H9 (cell line): ENCODE measurements around the gene MED12. TPM values are rescaled to one million over a fixed set of nuclear protein-coding genes. Genes with fewer than 3 reads are reported as not detected.

ENCODE experiments used
- DNase-seq: peaks from one replicate; pipeline ENCODE4 v3.0.0-alpha.2; 2017
- H2AFZ ChIP-seq: one replicate; pipeline ENCODE4 v1.6.1; 2013; ENCODE audit warnings: mild to moderate bottlenecking, low read length, control low read depth, moderate library complexity
- H2AK5ac ChIP-seq: 2 replicates; pipeline ENCODE4 v1.6.1; 2013; ENCODE audit warnings: low read length, control low read depth, mixed read lengths; ENCODE audit not compliant: insufficient read length
- H2BK120ac ChIP-seq: one replicate; pipeline ENCODE4 v1.6.1; 2013; ENCODE audit warnings: low read depth, mild to moderate bottlenecking, low read length, control low read depth, inconsistent platforms; ENCODE audit not compliant: poor library complexity, severe bottlenecking
- H2BK12ac ChIP-seq: 2 replicates; pipeline ENCODE4 v1.6.1; 2013; ENCODE audit warnings: low read length, control low read depth, mixed read lengths, low read depth; ENCODE audit not compliant: insufficient read length
- H2BK15ac ChIP-seq: 2 replicates; pipeline ENCODE4 v1.6.1; 2013; ENCODE audit warnings: low read depth, low read length, control low read depth
- H2BK20ac ChIP-seq: one replicate; pipeline ENCODE4 v1.6.1; 2013; ENCODE audit warnings: low read depth, mild to moderate bottlenecking, low read length, control low read depth, inconsistent platforms; ENCODE audit not compliant: poor library complexity, severe bottlenecking
- H2BK5ac ChIP-seq: 2 replicates; pipeline ENCODE4 v1.6.1; 2013; ENCODE audit warnings: low read length, control low read depth, mixed read lengths; ENCODE audit not compliant: insufficient read length
- H3K14ac ChIP-seq: 2 replicates; pipeline ENCODE4 v1.6.1; 2013; ENCODE audit warnings: low read length, control low read depth; ENCODE audit not compliant: insufficient read depth
- H3K18ac ChIP-seq: 2 replicates; pipeline ENCODE4 v1.6.1; 2013; ENCODE audit warnings: low read depth, mild to moderate bottlenecking, mixed read lengths, low read length, control low read depth; ENCODE audit not compliant: insufficient read length
- H3K23ac ChIP-seq: 2 replicates; pipeline ENCODE4 v1.6.1; 2013; ENCODE audit warnings: low read length, control low read depth, mixed read lengths, low read depth; ENCODE audit not compliant: insufficient read length
- H3K23me2 ChIP-seq: 2 replicates; pipeline ENCODE4 v1.6.1; 2013; ENCODE audit warnings: low read depth, mild to moderate bottlenecking, mixed read lengths, low read length, control low read depth; ENCODE audit not compliant: insufficient read length, poor library complexity, severe bottlenecking
- H3K27ac ChIP-seq: 2 replicates; pipeline ENCODE4 v1.5.1; 2013; ENCODE audit warnings: low read length, control low read depth, mixed read lengths, low read depth; ENCODE audit not compliant: insufficient read length
- H3K27me3 ChIP-seq: 2 replicates; pipeline ENCODE4 v1.6.1; 2013; ENCODE audit warnings: low read length, control low read depth, inconsistent platforms; ENCODE audit not compliant: insufficient read depth
- H3K4ac ChIP-seq: 2 replicates; pipeline ENCODE4 v1.6.1; 2013; ENCODE audit warnings: low read depth, mild to moderate bottlenecking, control low read depth, inconsistent platforms, low read length, moderate library complexity
- H3K4me1 ChIP-seq: 2 replicates; pipeline ENCODE4 v1.6.1; 2013; ENCODE audit warnings: low read length, control low read depth, inconsistent platforms; ENCODE audit not compliant: insufficient read depth
- H3K4me2 ChIP-seq: 2 replicates; pipeline ENCODE4 v1.6.1; 2013; ENCODE audit warnings: low read length, control low read depth, mixed read lengths; ENCODE audit not compliant: insufficient read length, insufficient read depth
- H3K56ac ChIP-seq: 2 replicates; pipeline ENCODE4 v1.6.1; 2013; ENCODE audit warnings: low read depth, mild to moderate bottlenecking, mixed read lengths, low read length, control low read depth; ENCODE audit not compliant: insufficient read length
- H3K79me1 ChIP-seq: 2 replicates; pipeline ENCODE4 v1.6.1; 2013; ENCODE audit warnings: low read depth, mild to moderate bottlenecking, moderate library complexity, low read length, control low read depth, inconsistent platforms; ENCODE audit not compliant: insufficient read depth, poor library complexity, severe bottlenecking
- H3K79me2 ChIP-seq: 2 replicates; pipeline ENCODE4 v1.6.1; 2013; ENCODE audit warnings: low read length, control low read depth, inconsistent platforms; ENCODE audit not compliant: insufficient read depth
- H3K9ac ChIP-seq: 2 replicates; pipeline ENCODE4 v1.6.1; 2013; ENCODE audit warnings: low read length, control low read depth, mixed read lengths; ENCODE audit not compliant: insufficient read length; ENCODE audit errors: extremely low read depth
- H3K9me3 ChIP-seq: one replicate; pipeline ENCODE4 v1.6.1; 2013; ENCODE audit warnings: low read depth, low read length, inconsistent platforms; ENCODE audit not compliant: control insufficient read depth
- H3T11ph ChIP-seq: one replicate; pipeline ENCODE4 v1.6.1; 2013; ENCODE audit warnings: mild to moderate bottlenecking, low read length, control low read depth, inconsistent platforms
- H4K20me1 ChIP-seq: one replicate; pipeline ENCODE4 v1.6.1; 2013; ENCODE audit not compliant: control insufficient read depth, insufficient read length, insufficient read depth
- H4K5ac ChIP-seq: 2 replicates; pipeline ENCODE4 v1.6.1; 2013; ENCODE audit warnings: low read depth, mild to moderate bottlenecking, mixed read lengths, low read length, control low read depth; ENCODE audit not compliant: insufficient read length
- H4K8ac ChIP-seq: replicated peaks from 2 replicates; pipeline ENCODE4 v1.6.1; 2013; ENCODE audit warnings: low read length, control low read depth, mixed read lengths, low read depth; ENCODE audit not compliant: insufficient read length
- H4K91ac ChIP-seq: 2 replicates; pipeline ENCODE4 v1.6.1; 2013; ENCODE audit warnings: low read depth, mild to moderate bottlenecking, moderate library complexity, mixed read lengths, low read length, control low read depth; ENCODE audit not compliant: insufficient read length
- H3K27ac Mint-ChIP-seq, 3 experiments: 2 replicates in 2 of 3; 3 replicates in 1 of 3; pipeline ENCODE4 v1.8.0; 2020 to 2021; ENCODE audit warnings: mixed read lengths in 3 of 3, mild to moderate bottlenecking in 1 of 3, moderate library complexity in 1 of 3
- H3K27me3 Mint-ChIP-seq: 2 replicates; pipeline ENCODE4 v1.8.0; 2021; ENCODE audit warnings: low read depth, mild to moderate bottlenecking, moderate library complexity, mixed read lengths
- H3K36me3 Mint-ChIP-seq, 3 experiments: 2 replicates in 2 of 3; 3 replicates in 1 of 3; pipeline ENCODE4 v1.8.0; 2020 to 2021; ENCODE audit warnings: low read depth in 3 of 3, mixed read lengths in 3 of 3; ENCODE audit not compliant: insufficient read depth in 1 of 3
- H3K4me1 Mint-ChIP-seq, 2 experiments: 2 replicates each; pipeline ENCODE4 v1.8.0; 2020; ENCODE audit warnings: mixed read lengths in 2 of 2
- H3K4me3 Mint-ChIP-seq, 2 experiments: 2 replicates in 1 of 2; 3 replicates in 1 of 2; pipeline ENCODE4 v1.8.0; 2020 to 2021; ENCODE audit warnings: mild to moderate bottlenecking in 2 of 2, mixed read lengths in 2 of 2, moderate library complexity in 1 of 2
- H3K9me3 Mint-ChIP-seq, 2 experiments: 2 replicates in 1 of 2; 3 replicates in 1 of 2; pipeline ENCODE4 v1.8.0; 2020; ENCODE audit warnings: mild to moderate bottlenecking in 2 of 2, mixed read lengths in 2 of 2, moderate library complexity in 1 of 2
- CTCF ChIP-seq: fragments of 200-600 bp; sonication (generic); conservative IDR thresholded peaks from 3 replicates; pipeline ENCODE4 v1.8.0; 2021; ENCODE audit warnings: antibody characterized with exemption, mild to moderate bottlenecking
- WGBS: extraction: QIAGEN DNeasy Blood & Tissue Kit; methylation state at CpG from one replicate; pipeline ENCODE4 v1.1.7; 2013; ENCODE audit warnings: missing lambda C conversion rate, low lambda C conversion rate, mixed read lengths; ENCODE audit not compliant: insufficient read length; ENCODE audit errors: extremely low coverage; 5-methylcytosine and 5-hydroxymethylcytosine counted together
- total RNA-seq: library from RNA; stranded (reverse); gene quantifications from 2 replicates; pipeline ENCODE4 v1.2.1, GENCODE V29; 2021

MED12 gene
- total RNA-seq, 1 experiment from 2014 or later: 33.0 TPM

GRCh38 chrX:71175531-71175930, 57.1 kb downstream of the MED12 start:
- DNase-seq: no peak
- Histone ChIP-seq H3K14ac (no peak overlapping the region), H3T11ph (no peak overlapping the region), H4K5ac (no peak overlapping the region), H3K79me2 (no peaks in the 10 kb centered on the region), H3K4me1 (no peaks in the 10 kb centered on the region), H2AK5ac (no peak overlapping the region), H3K4me2 (no peak overlapping the region), H3K27me3 (no peaks in the 10 kb centered on the region), H3K9ac (no peak overlapping the region), H3K23me2 (no peaks in the 10 kb centered on the region), H2BK12ac (no peak overlapping the region), H4K91ac (no peak overlapping the region), H2BK20ac (no peak overlapping the region), H3K56ac (no peak overlapping the region), H2BK15ac (no peak overlapping the region), H2AFZ (no peak overlapping the region), H4K20me1 (no peaks in the 10 kb centered on the region), H3K18ac (no peak overlapping the region), H3K79me1 (no peaks in the 10 kb centered on the region), H3K4ac (no peak overlapping the region), H4K8ac (no peak overlapping the region), H3K9me3 (peaks cover 29% of the 10 kb centered on the region), H3K23ac (no peak overlapping the region), H2BK5ac (no peak overlapping the region), H2BK120ac (no peak overlapping the region), H3K27ac (no peak overlapping the region)
- H3K4me1 Mint-ChIP-seq: peaks cover 5 to 13% of the 10 kb centered on the region in 2 experiments
- H3K27ac Mint-ChIP-seq: no peak overlapping the region
- TF ChIP-seq CTCF: no peak
- H3K9me3 Mint-ChIP-seq: peaks cover 64 to 72% of the 10 kb centered on the region in 2 experiments
- peaks cover 2% of the 10 kb centered on the region for H3K27me3 Mint-ChIP-seq
- no CpG with 5 or more reads among the region's 5 CpGs for WGBS
- H3K4me3 Mint-ChIP-seq: no peak overlapping the region
- H3K36me3 Mint-ChIP-seq: peaks cover 11 to 16% (median 13%) of the 10 kb centered on the region in 3 experiments
